H1 (cell line): Measurements from ENCODE around the gene ARHGAP28. TPM values are rescaled to one million over a fixed set of nuclear protein-coding genes. Genes with fewer than 3 reads are reported as not detected.

Experiments
- BRCA1 ChIP-seq: IDR thresholded peaks from 2 replicates; pipeline ENCODE4 v1.6.1; 2012; ENCODE audit warnings: low read depth, low read length, improper control_type of control experiment
- HDAC2 ChIP-seq, 2 experiments: fragments of 300-600 bp in 1 of 2; sonication (generic) in 1 of 2; IDR thresholded peaks; 2 replicates each; pipeline ENCODE4 v1.6.1; 2011 to 2012; ENCODE audit warnings: low read depth in 2 of 2, low read length in 2 of 2, mild to moderate bottlenecking in 2 of 2, moderate library complexity in 2 of 2, borderline replicate concordance in 1 of 2, inconsistent platforms in 1 of 2
- KDM5A ChIP-seq: fragments of 200-600 bp; IDR thresholded peaks from 2 replicates; pipeline ENCODE4 v1.7.1; 2012; ENCODE audit warnings: mild to moderate bottlenecking, low read length, inconsistent platforms, mixed read lengths
- SAP30 ChIP-seq: fragments of 300-600 bp; sonication (generic); IDR thresholded peaks from 2 replicates; pipeline ENCODE4 v1.7.1; 2012; ENCODE audit warnings: low read length, moderate library complexity, mild to moderate bottlenecking, inconsistent platforms; ENCODE audit not compliant: insufficient read depth, insufficient replicate concordance
- SIRT6 ChIP-seq: IDR thresholded peaks from one replicate; pipeline ENCODE4 v1.7.1; 2012; ENCODE audit warnings: low read length, inconsistent platforms
- TAF1 ChIP-seq: IDR thresholded peaks from 2 replicates; pipeline ENCODE4 v1.6.1; 2011; ENCODE audit warnings: mild to moderate bottlenecking, low read depth, low read length
- TBP ChIP-seq: IDR thresholded peaks from 2 replicates; pipeline ENCODE4 v1.6.1; 2011; ENCODE audit warnings: low read depth, low read length, improper control_type of control experiment
- polyA plus RNA-seq, 7 experiments: library from polyadenylated mRNA; depleted of rRNA in 3 of 7; stranded (reverse) in 5 of 7; unstranded in 2 of 7; fragments of >200 nt in 5 of 7; fragments of 200-250 nt in 2 of 7; gene quantifications; 1 replicate in 5 of 7; 2 replicates in 1 of 7; 4 replicates in 1 of 7; pipeline versions ENCODE4 v1.2.1 to v1.2.3, GENCODE V29; 2011 to 2013; ENCODE audit warnings: missing spikeins in 2 of 7, mixed read lengths in 2 of 7
- total RNA-seq: library from RNA; stranded (reverse); fragmentation: NEBNext Ultra II Directional; extraction: Animal tissue kit (Norgen Biotek cat#: 25700); gene quantifications from 2 replicates; pipeline ENCODE4 v1.2.1, GENCODE V29; 2021

Gene ARHGAP28
- total and polyA plus RNA-seq, 2 of the 8 experiments (the other 6 are each of a cell fraction or from before 2014, with no cell fraction given), result 2.9 to 14.4 TPM

- no peak for TF ChIP-seq SIRT6
- TF ChIP-seq KDM5A, result no peak
- no peak for TF ChIP-seq SAP30
- TF ChIP-seq TBP, result no peak
- no peak for TF ChIP-seq HDAC2 (IDR thresholded peaks at IDR 0.05; ENCODE audit: borderline replicate concordance in 1 of 2, low read depth in 2 of 2, low read length in 2 of 2)
- TF ChIP-seq TAF1, result no peak
- no peak for TF ChIP-seq BRCA1
These were observed 225.8 kb downstream of the ARHGAP28 start (continued) for GRCh38 chr18:6955304-6955703.
